Endothelial cell of umbilical vein (primary cell): Measurements from ENCODE around the gene NF2. TPM values are rescaled to one million over a fixed set of nuclear protein-coding genes. Genes with fewer than 3 reads are reported as not detected.

Experiments used
- BruUV-seq: library from RNA; stranded (reverse); fragments of 400-500 nt; replicated peaks from 2 replicates; lab custom pipeline; 2021; lab: Mats Ljungman, UMichigan
- CTCF ChIA-PET: fragments of 300-600, 350-600 bp; sonication (Branson Sonifier 250); formaldehyde crosslinking; loops from one replicate; lab custom pipeline; 2021; ENCODE audit warnings: antibody characterized with exemption, inconsistent platforms; lab: Charles Lee
- POLR2A ChIA-PET: fragments of 300-600, 350-600 bp; sonication (Branson Sonifier 250); formaldehyde crosslinking; loops from one replicate; lab custom pipeline; 2021; ENCODE audit warnings: antibody characterized with exemption, inconsistent platforms; lab: Charles Lee
- DNase-seq: peaks from one replicate; pipeline ENCODE4 v3.0.0-alpha.2; 2011; ENCODE audit warnings: low read depth, low spot score
- FAIRE-seq: peaks from 2 replicates; lab custom pipeline; 2011; peaks lifted over from hg19 to GRCh38; lab: Jason Lieb, UNC
- H2AFZ ChIP-seq: 2 replicates; pipeline ENCODE4 v1.6.0; 2012; ENCODE audit warnings: low read depth, low read length, control low read depth, inconsistent platforms
- H3K27ac ChIP-seq: 2 replicates; pipeline ENCODE4 v1.5.1; 2011; ENCODE audit warnings: low read depth, mild to moderate bottlenecking, control low read depth, low read length, moderate library complexity; ENCODE audit not compliant: insufficient read depth
- H3K27me3 ChIP-seq, 2 experiments: 2 replicates each; pipeline versions ENCODE4 v1.6.0 to v1.6.1; 2011; ENCODE audit warnings: low read length in 2 of 2, mixed read lengths in 1 of 2; ENCODE audit not compliant: control insufficient read depth in 2 of 2, insufficient read depth in 2 of 2
- H3K36me3 ChIP-seq, 2 experiments: 2 replicates in 1 of 2; 3 replicates in 1 of 2; pipeline ENCODE4 v1.5.1; 2011; ENCODE audit warnings: low read length in 2 of 2, mild to moderate bottlenecking in 1 of 2, moderate library complexity in 1 of 2; ENCODE audit not compliant: control insufficient read depth in 2 of 2, insufficient read depth in 2 of 2; ENCODE audit errors: extremely low read depth in 1 of 2
- H3K4me1 ChIP-seq: 3 replicates; pipeline ENCODE4 v1.5.1; 2011; ENCODE audit warnings: mild to moderate bottlenecking, low read length; ENCODE audit not compliant: control insufficient read depth, insufficient read depth; ENCODE audit errors: extremely low read depth
- H3K4me2 ChIP-seq: 2 replicates; pipeline ENCODE4 v1.6.1; 2011; ENCODE audit warnings: low read length, control low read depth, mixed read lengths; ENCODE audit not compliant: insufficient read depth
- H3K4me3 ChIP-seq, 3 experiments: fragments of 200-600 bp in 1 of 3; sonication (generic), shearing (Covaris generic) in 1 of 3; replicated peaks in 1 of 3; 2 replicates each; pipeline ENCODE4 v1.5.1; 2011 to 2016; ENCODE audit warnings: control low read depth in 3 of 3, low read length in 3 of 3, mild to moderate bottlenecking in 2 of 3, inconsistent platforms in 1 of 3, low read depth in 1 of 3, moderate library complexity in 1 of 3; ENCODE audit not compliant: insufficient read depth in 1 of 3
- H3K79me2 ChIP-seq: 2 replicates; pipeline ENCODE4 v1.6.0; 2012; ENCODE audit warnings: low read length, inconsistent platforms; ENCODE audit not compliant: control insufficient read depth, insufficient read depth
- H3K9ac ChIP-seq: replicated peaks from 2 replicates; pipeline ENCODE3; 2011; ENCODE audit warnings: low read length, control low read depth; ENCODE audit not compliant: insufficient read depth; ENCODE audit errors: extremely low read depth
- H3K9me1 ChIP-seq: replicated peaks from 3 replicates; pipeline ENCODE4 v1.6.0; 2011; ENCODE audit warnings: mild to moderate bottlenecking, low read length; ENCODE audit not compliant: control insufficient read depth, insufficient read depth; ENCODE audit errors: extremely low read depth
- H3K9me3 ChIP-seq: replicated peaks from 2 replicates; pipeline ENCODE4 v1.5.1; 2012; ENCODE audit warnings: low read length, inconsistent platforms; ENCODE audit not compliant: control insufficient read depth, insufficient read depth
- H4K20me1 ChIP-seq: replicated peaks from 2 replicates; pipeline ENCODE3; 2011; ENCODE audit warnings: mild to moderate bottlenecking, low read length; ENCODE audit not compliant: control insufficient read depth, insufficient read depth; ENCODE audit errors: extremely low read depth
- FOS ChIP-seq: IDR thresholded peaks from 2 replicates; pipeline ENCODE4 v1.6.1; 2011; ENCODE audit warnings: mild to moderate bottlenecking, low read length, moderate library complexity, borderline replicate concordance; ENCODE audit not compliant: insufficient read depth
- GATA2 ChIP-seq: IDR thresholded peaks from 2 replicates; pipeline ENCODE4 v1.7.0; 2011; ENCODE audit warnings: low read depth, mild to moderate bottlenecking, moderate library complexity, mixed read lengths, low read length; ENCODE audit not compliant: insufficient read length, insufficient read depth
- JUN ChIP-seq: IDR thresholded peaks from 2 replicates; pipeline ENCODE4 v1.6.1; 2011; ENCODE audit warnings: borderline replicate concordance, low read depth; ENCODE audit not compliant: insufficient read length, insufficient read depth
- MAX ChIP-seq: IDR thresholded peaks from 2 replicates; pipeline ENCODE4 v1.6.1; 2011; ENCODE audit not compliant: insufficient read depth, insufficient read length
- MYC ChIP-seq: IDR thresholded peaks from one replicate; pipeline ENCODE4 v1.6.1; 2011; ENCODE audit warnings: mild to moderate bottlenecking, low read depth, low read length
- POLR2A ChIP-seq: IDR thresholded peaks from 2 replicates; pipeline ENCODE4 v1.6.1; 2012; ENCODE audit warnings: low read depth, mild to moderate bottlenecking, control low read depth, low read length
- dilution Hi-C: fragments of 300-500 bp; cut with MboI; formaldehyde crosslinking; loops from one replicate; pipeline ENCODE4 v1.15.0; 2019; ENCODE audit warnings: low sequenced_read_pairs; ENCODE audit not compliant: extremely low pct_ligation_motif_present
- intact Hi-C: fragments of 100-400 bp; cut with micrococcal nuclease; formaldehyde crosslinking; loops from one replicate; pipeline ENCODE4 v1.10.0; 2022
- polyA plus RNA-seq, 4 experiments: library from polyadenylated mRNA; depleted of rRNA in 3 of 4; stranded (reverse) in 3 of 4; unstranded in 1 of 4; fragments of >200 nt; gene quantifications; 2 replicates each; pipeline versions ENCODE4 v1.2.1 to v1.2.3, GENCODE V29; 2011 to 2012; ENCODE audit warnings: missing spikeins in 1 of 4
- total RNA-seq: library from RNA; stranded (reverse); gene quantifications from 2 replicates; pipeline ENCODE4 v1.2.3, GENCODE V29; 2021

NF2 gene
- total and polyA plus RNA-seq, 2 donors (not counting 3 experiments of a cell fraction or from before 2014, with no cell fraction given), result 27.8 to 115 TPM

GRCh38 chr22:29641042-29641699, 37.7 kb downstream of the NF2 start:
- no peak overlapping the region for H3K4me2 ChIP-seq
- no peaks in the 10 kb centered on the region for H3K9me3 ChIP-seq
- peak; percentile 27 for DNase-seq
- peak; percentile 26 for FAIRE-seq
- peaks cover 7 to 21% of the 10 kb centered on the region in 2 experiments for H3K36me3 ChIP-seq
- no peak for TF ChIP-seq GATA2
- no peak for TF ChIP-seq MAX
- no peak for TF ChIP-seq POLR2A
- no peak for TF ChIP-seq JUN
- no peak for TF ChIP-seq MYC
- H3K9ac ChIP-seq, result no peak overlapping the region
- no peaks in the 10 kb centered on the region for H4K20me1 ChIP-seq
- dilution Hi-C loops (no loop called here), intact Hi-C loops (no loop called here)
- no peak overlapping the region for H2AFZ ChIP-seq
- no peak overlapping the region for H3K4me3 ChIP-seq
- H3K79me2 ChIP-seq, result peaks cover 18% of the 10 kb centered on the region
- H3K27ac ChIP-seq, result no peak overlapping the region
- ChIA-PET CTCF (interaction anchor here (2.2 kb wide), 1 partner anchor 16 kb away, joined by 9 read pairs; no protein-coding TSS in a partner anchor), POLR2A (no interaction called here)
- no peaks in the 10 kb centered on the region for H3K9me1 ChIP-seq
- peaks cover 9% of the 10 kb centered on the region for H3K4me1 ChIP-seq
- BruUV-seq, result no TSS peak
- no peaks in the 10 kb centered on the region for H3K27me3 ChIP-seq

- Histone ChIP-seq H3K27me3 (no peaks in the 10 kb centered on the region), H3K9me3 (no peaks in the 10 kb centered on the region), H3K4me3 (no peak overlapping the region), H2AFZ (no peak overlapping the region), H3K79me2 (peaks cover 11% of the 10 kb centered on the region), H4K20me1 (no peaks in the 10 kb centered on the region), H3K9ac (no peak overlapping the region), H3K4me1 (peaks cover 9% of the 10 kb centered on the region), H3K9me1 (no peaks in the 10 kb centered on the region), H3K36me3 (peaks cover 5 to 23% of the 10 kb centered on the region in 2 experiments), H3K27ac (no peak overlapping the region), H3K4me2 (no peak overlapping the region)
- no TSS peak for BruUV-seq
- CTCF ChIA-PET, result interaction anchor here (2.2 kb wide), 1 partner anchor 16 kb away, joined by 9 read pairs; no protein-coding TSS in a partner anchor
- POLR2A ChIA-PET, result no interaction called here
- TF ChIP-seq MYC, result no peak
- no peak for TF ChIP-seq JUN
- no peak for TF ChIP-seq MAX
- no peak for TF ChIP-seq FOS
- no peak for TF ChIP-seq POLR2A
- dilution Hi-C loops, result no loop called here
- DNase-seq (no peak), FAIRE-seq (no peak)
- intact Hi-C loops, result no loop called here
Measured at GRCh38 chr22:29641700-29642330, 38.4 kb downstream of the NF2 start.
